Body of pancreas (tissue), 4 donors: ENCODE results near the gene UTP25.

ENCODE experiments used
- POLR2A ChIP-seq, 3 donors: fragments of 450-650 bp; IDR thresholded peaks; one replicate each; pipeline ENCODE4 v1.6.1; 2016; ENCODE audit warnings: antibody characterized with exemption in 3 of 3, mild to moderate bottlenecking in 2 of 3
- TF ChIP-seq, protein P1 (sequence below), 7 experiments: fragments of 450-650 bp in 4 of 7; fragments of 200-600 bp in 3 of 7; sonication (generic) in 3 of 7; IDR thresholded peaks; one replicate each; pipeline ENCODE4 v1.5.1; 2016 to 2019; ENCODE audit warnings: antibody characterized with exemption in 7 of 7

DNA sequence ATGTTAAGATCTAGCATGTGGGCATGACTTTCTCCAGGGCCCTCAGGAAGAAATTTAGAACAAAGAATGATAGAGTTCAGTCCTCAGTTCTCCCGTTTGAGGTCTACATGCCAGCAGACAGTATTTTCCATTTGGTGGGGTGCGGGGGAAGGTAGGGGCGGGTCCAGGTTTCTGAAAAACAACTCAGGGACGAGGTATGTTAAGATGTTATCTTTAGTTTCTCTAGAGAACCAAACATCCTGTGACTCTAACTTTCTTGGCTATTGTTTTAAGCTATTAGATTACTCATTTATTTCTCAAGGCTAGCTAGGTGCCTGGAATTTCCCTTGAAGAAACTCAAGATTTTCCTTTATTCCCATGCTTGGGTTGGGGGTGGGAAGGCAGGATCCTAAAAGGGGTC lies 67.9 kb downstream of the UTP25 start:
- TF ChIP-seq, protein P1, sequence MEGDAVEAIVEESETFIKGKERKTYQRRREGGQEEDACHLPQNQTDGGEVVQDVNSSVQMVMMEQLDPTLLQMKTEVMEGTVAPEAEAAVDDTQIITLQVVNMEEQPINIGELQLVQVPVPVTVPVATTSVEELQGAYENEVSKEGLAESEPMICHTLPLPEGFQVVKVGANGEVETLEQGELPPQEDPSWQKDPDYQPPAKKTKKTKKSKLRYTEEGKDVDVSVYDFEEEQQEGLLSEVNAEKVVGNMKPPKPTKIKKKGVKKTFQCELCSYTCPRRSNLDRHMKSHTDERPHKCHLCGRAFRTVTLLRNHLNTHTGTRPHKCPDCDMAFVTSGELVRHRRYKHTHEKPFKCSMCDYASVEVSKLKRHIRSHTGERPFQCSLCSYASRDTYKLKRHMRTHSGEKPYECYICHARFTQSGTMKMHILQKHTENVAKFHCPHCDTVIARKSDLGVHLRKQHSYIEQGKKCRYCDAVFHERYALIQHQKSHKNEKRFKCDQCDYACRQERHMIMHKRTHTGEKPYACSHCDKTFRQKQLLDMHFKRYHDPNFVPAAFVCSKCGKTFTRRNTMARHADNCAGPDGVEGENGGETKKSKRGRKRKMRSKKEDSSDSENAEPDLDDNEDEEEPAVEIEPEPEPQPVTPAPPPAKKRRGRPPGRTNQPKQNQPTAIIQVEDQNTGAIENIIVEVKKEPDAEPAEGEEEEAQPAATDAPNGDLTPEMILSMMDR (IDR thresholded peaks at IDR 0.05) = no peak
- TF ChIP-seq POLR2A (IDR thresholded peaks at IDR 0.05) = no peak
